Dermis microvascular lymphatic vessel endothelial cell (primary cell): ENCODE measurements around the gene ARHGEF3. TPM values are rescaled to one million over a fixed set of nuclear protein-coding genes. Genes with fewer than 3 reads are reported as not detected.
A peak's percentile ranks its signal among the peaks of the same experiment; 100 is the strongest.
"Not testable (repeated sequence)": the region's sequence is repeated elsewhere in the genome, so short reads cannot be mapped to it uniquely, and the experiment has no call there.

Source experiments
- DNase-seq, 2 donors: peaks; one replicate each; pipeline versions ENCODE4 v3.0.0 to v3.0.0-alpha.2; 2010; ENCODE audit warnings: low read depth in 2 of 2
- total RNA-seq: library from RNA; depleted of rRNA; stranded (reverse); fragments of >200 nt; gene quantifications from 2 replicates; pipeline ENCODE4 v1.2.1, GENCODE V29; 2014

The ARHGEF3 gene
- total RNA-seq, 1 donor from 2014 or later = 8.3 TPM

GRCh38 chr3:56772952-56773938 is 28.5 kb downstream of the ARHGEF3 start:
- DNase-seq = no peak

- no peak for DNase-seq
These were observed 30.4 kb downstream of the ARHGEF3 start for GRCh38 chr3:56771376-56771775.

GRCh38 chr3:56769116-56769707 is 32.5 kb downstream of the ARHGEF3 start:
- DNase-seq = no peak

- DNase-seq = no peak
These were observed 36.7 kb downstream of the ARHGEF3 start for GRCh38 chr3:56764904-56765547.

GRCh38 chr3:56764184-56764583 is 37.6 kb downstream of the ARHGEF3 start:
- no peak for DNase-seq

- no peak for DNase-seq
These were observed 38.5 kb downstream of the ARHGEF3 start for GRCh38 chr3:56763233-56763632.

- no peak for DNase-seq
These were observed 39.0 kb downstream of the ARHGEF3 start for GRCh38 chr3:56762718-56763117.

- DNase-seq = peak in 1 of 2 donors; percentile 64
These were observed 39.7 kb downstream of the ARHGEF3 start for GRCh38 chr3:56761887-56762651.

- no peak for DNase-seq
These were observed 40.7 kb downstream of the ARHGEF3 start for GRCh38 chr3:56761023-56761422.

- DNase-seq = no peak
These were observed 42.2 kb downstream of the ARHGEF3 start for GRCh38 chr3:56759532-56759931.

GRCh38 chr3:56758539-56758981 is 43.2 kb downstream of the ARHGEF3 start:
- DNase-seq = peak; percentile 44 to 78

- DNase-seq = not testable (repeated sequence)
These were observed 43.7 kb downstream of the ARHGEF3 start for GRCh38 chr3:56758042-56758441.

- peak; percentile 56 to 82 for DNase-seq
These were observed 46.9 kb downstream of the ARHGEF3 start for GRCh38 chr3:56754741-56755417.

- DNase-seq = no peak
These were observed 48.4 kb downstream of the ARHGEF3 start for GRCh38 chr3:56753206-56753820.

GRCh38 chr3:56751056-56751707 is 50.6 kb downstream of the ARHGEF3 start:
- no peak for DNase-seq

GRCh38 chr3:56748663-56749231 is 53.0 kb downstream of the ARHGEF3 start:
- DNase-seq = no peak

GRCh38 chr3:56747150-56747549 is 54.6 kb downstream of the ARHGEF3 start:
- no peak for DNase-seq

GRCh38 chr3:56744016-56744415 is 57.7 kb downstream of the ARHGEF3 start:
- DNase-seq = no peak

GRCh38 chr3:56742887-56743286 is 58.9 kb downstream of the ARHGEF3 start:
- DNase-seq = no peak
